Lower leg skin (tissue), 3 donors: ENCODE data around the gene PSD2.

Experiments used
- CTCF ChIP-seq, 3 donors: fragments of 450-650 bp; IDR thresholded peaks; one replicate each; pipeline ENCODE4 v1.5.1; 2016; ENCODE audit warnings: antibody characterized with exemption in 3 of 3, mild to moderate bottlenecking in 3 of 3, moderate library complexity in 2 of 3
- POLR2A ChIP-seq, 2 donors: fragments of 450-650 bp; IDR thresholded peaks; one replicate each; pipeline ENCODE4 v1.6.1; 2016 to 2017; ENCODE audit warnings: antibody characterized with exemption in 2 of 2, mild to moderate bottlenecking in 1 of 2, moderate library complexity in 1 of 2

DNA sequence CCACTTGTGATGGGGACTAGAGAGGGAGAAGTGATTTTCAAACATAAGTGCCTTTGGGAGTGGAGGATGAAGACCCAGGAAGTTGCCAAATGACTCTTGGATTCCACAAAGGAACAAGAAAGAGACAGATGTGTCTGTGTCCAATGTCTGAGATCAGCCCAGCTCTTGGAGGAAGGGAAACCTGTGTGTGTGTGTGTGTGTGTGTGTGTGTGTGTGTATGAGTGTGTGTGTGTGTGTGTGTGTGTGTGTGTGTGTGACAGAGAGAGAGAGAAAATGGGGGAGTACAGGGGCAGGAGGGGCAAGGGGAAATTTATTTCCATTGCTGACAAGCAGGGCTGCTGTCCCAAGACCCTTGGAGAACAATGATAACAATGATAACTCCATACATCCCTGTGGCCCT is 72.0 kb downstream of the PSD2 start:
- no peak for TF ChIP-seq CTCF (IDR thresholded peaks at IDR 0.05)
- no peak for TF ChIP-seq POLR2A (IDR thresholded peaks at IDR 0.05)
